CD14-positive monocyte (primary cell): ENCODE results near the gene MANSC4. TPM values are rescaled to one million over a fixed set of nuclear protein-coding genes. Genes with fewer than 3 reads are reported as not detected.

Experiments
- DNase-seq, 3 donors: peaks; one replicate each; pipeline ENCODE4 v3.0.0-alpha.2; 2011 to 2022
- H2AFZ ChIP-seq: 2 replicates; pipeline ENCODE4 v1.6.0; 2012; ENCODE audit warnings: mild to moderate bottlenecking, low read depth, low read length, inconsistent platforms; ENCODE audit not compliant: insufficient read depth, poor library complexity, severe bottlenecking
- H3K27ac ChIP-seq, 2 donors: 1 replicate in 1 of 2; 2 replicates in 1 of 2; pipeline ENCODE4 v1.5.1; 2012 to 2013; ENCODE audit warnings: low read length in 2 of 2, control low read depth in 1 of 2, inconsistent platforms in 1 of 2, low read depth in 1 of 2, mild to moderate bottlenecking in 1 of 2
- H3K27me3 ChIP-seq, 2 donors: one replicate each; pipeline versions ENCODE4 v1.6.0 to v1.6.1; 2011 to 2013; ENCODE audit warnings: low read length in 2 of 2; ENCODE audit not compliant: control insufficient read depth in 2 of 2, insufficient read depth in 2 of 2
- H3K36me3 ChIP-seq, 2 donors: replicated peaks in 1 of 2; 1 replicate in 1 of 2; 2 replicates in 1 of 2; pipeline versions ENCODE4 v1.5.1 to v1.6.1; 2012 to 2013; ENCODE audit warnings: low read length in 2 of 2, control low read depth in 1 of 2, inconsistent platforms in 1 of 2, mild to moderate bottlenecking in 1 of 2; ENCODE audit not compliant: insufficient read depth in 2 of 2, control insufficient read depth in 1 of 2
- H3K4me1 ChIP-seq, 2 donors: 1 replicate in 1 of 2; 2 replicates in 1 of 2; pipeline versions ENCODE4 v1.5.1 to v1.6.1; 2012 to 2013; ENCODE audit warnings: low read length in 2 of 2, control low read depth in 1 of 2, inconsistent platforms in 1 of 2, mild to moderate bottlenecking in 1 of 2, moderate library complexity in 1 of 2; ENCODE audit not compliant: insufficient read depth in 2 of 2, control insufficient read depth in 1 of 2
- H3K4me2 ChIP-seq: replicated peaks from 2 replicates; pipeline ENCODE3; 2012; ENCODE audit warnings: low read length, moderate library complexity, mild to moderate bottlenecking; ENCODE audit not compliant: poor library complexity, severe bottlenecking; ENCODE audit errors: extremely low read depth
- H3K4me3 ChIP-seq, 3 experiments: fragments of 200-600 bp in 1 of 3; sonication (generic) in 1 of 3; replicated peaks in 1 of 3; 1 replicate in 2 of 3; 2 replicates in 1 of 3; pipeline ENCODE4 v1.5.1; 2011 to 2013; ENCODE audit warnings: low read length in 3 of 3, mild to moderate bottlenecking in 3 of 3, control low read depth in 2 of 3, low read depth in 2 of 3, inconsistent platforms in 1 of 3, moderate library complexity in 1 of 3
- H3K79me2 ChIP-seq: 2 replicates; pipeline ENCODE4 v1.6.0; 2012; ENCODE audit warnings: mild to moderate bottlenecking, control low read depth, inconsistent platforms, low read length, moderate library complexity; ENCODE audit not compliant: insufficient read depth
- H3K9ac ChIP-seq: 2 replicates; pipeline ENCODE4 v1.6.0; 2017; ENCODE audit warnings: low read length, mild to moderate bottlenecking; ENCODE audit not compliant: insufficient read depth, poor library complexity, severe bottlenecking
- H3K9me3 ChIP-seq, 2 donors: replicated peaks in 1 of 2; 1 replicate in 1 of 2; 2 replicates in 1 of 2; pipeline versions ENCODE4 v1.5.1 to v1.6.1; 2012 to 2013; ENCODE audit warnings: low read length in 2 of 2, control low read depth in 1 of 2; ENCODE audit not compliant: control insufficient read depth in 1 of 2, insufficient read depth in 1 of 2
- H4K20me1 ChIP-seq: 2 replicates; pipeline ENCODE4 v1.6.0; 2012; ENCODE audit warnings: mild to moderate bottlenecking, low read length, control low read depth, moderate library complexity; ENCODE audit not compliant: insufficient read depth
- H3K27ac Mint-ChIP-seq, 7 donors: one replicate each; pipeline ENCODE4 v1.8.0; 2020; ENCODE audit warnings: mild to moderate bottlenecking in 7 of 7, mixed read lengths in 7 of 7, moderate library complexity in 6 of 7, inconsistent platforms in 2 of 7
- H3K27me3 Mint-ChIP-seq, 3 donors: one replicate each; pipeline ENCODE4 v1.8.0; 2021 to 2022; ENCODE audit warnings: low read depth in 3 of 3, mild to moderate bottlenecking in 3 of 3, mixed read lengths in 3 of 3, moderate library complexity in 3 of 3, inconsistent platforms in 1 of 3
- H3K36me3 Mint-ChIP-seq, 2 donors: one replicate each; pipeline ENCODE4 v1.8.0; 2020; ENCODE audit warnings: mixed read lengths in 2 of 2, inconsistent platforms in 1 of 2, mild to moderate bottlenecking in 1 of 2
- H3K4me1 Mint-ChIP-seq: one replicate; pipeline ENCODE4 v1.8.0; 2020; ENCODE audit warnings: mild to moderate bottlenecking, mixed read lengths
- H3K4me3 Mint-ChIP-seq, 2 donors: one replicate each; pipeline ENCODE4 v1.8.0; 2020; ENCODE audit warnings: mild to moderate bottlenecking in 2 of 2, mixed read lengths in 2 of 2, moderate library complexity in 1 of 2
- H3K9me3 Mint-ChIP-seq, 7 donors: one replicate each; pipeline ENCODE4 v1.8.0; 2020 to 2022; ENCODE audit warnings: mixed read lengths in 7 of 7, mild to moderate bottlenecking in 6 of 7, moderate library complexity in 6 of 7, inconsistent platforms in 2 of 7
- CTCF ChIP-seq: fragments of 200-600 bp; IDR thresholded peaks from one replicate; pipeline ENCODE4 v1.8.0; 2022; ENCODE audit warnings: antibody characterized with exemption, mild to moderate bottlenecking
- WGBS: methylation state at CpG from one replicate; pipeline ENCODE4 v1.1.5; 2013; ENCODE audit warnings: missing lambda C conversion rate; ENCODE audit not compliant: insufficient coverage; 5-methylcytosine and 5-hydroxymethylcytosine counted together
- intact Hi-C, 2 donors: fragments of 100-400 bp; cut with micrococcal nuclease; formaldehyde crosslinking; loops; one replicate each; pipeline versions ENCODE4 v1.15.0 to v1.15.1; 2023
- polyA minus RNA-seq: library from RNA; depleted of rRNA, polyadenylated mRNA; stranded (reverse); fragments of >200 nt; gene quantifications from 2 replicates; pipeline ENCODE4 v1.2.3, GENCODE V29; 2012
- polyA plus RNA-seq, 3 donors: library from polyadenylated mRNA; depleted of rRNA in 1 of 3; unstranded in 2 of 3; stranded (reverse) in 1 of 3; fragments of 300-500 nt in 2 of 3; fragments of >200 nt in 1 of 3; fragmentation: Illumina TruSeq in 2 of 3; gene quantifications; 1 replicate in 2 of 3; 2 replicates in 1 of 3; pipeline ENCODE4 v1.2.3, GENCODE V29; 2012 to 2021
- total RNA-seq, 12 experiments: library from RNA in 1 of 12; stranded (reverse) in 1 of 12; fragments of 120-200 nt in 1 of 12; gene quantifications; one replicate each; pipeline ENCODE4 v1.2.4 and lab custom pipeline; 2013 to 2026; ENCODE audit warnings: mixed read lengths in 6 of 12, inconsistent platforms in 1 of 12

Gene MANSC4
- total RNA-seq (2013), result not detected
- polyA plus RNA-seq, result not detected
- not detected in 2 replicates for polyA minus RNA-seq
- 0 to 0.45 (median 0.05) reads per million in 11 experiments for total RNA-seq (lab: John Stamatoyannopoulos, UW)

GRCh38 chr12:27779920-27780611 lies at the start of gene MANSC4, which contains the start of gene KLHL42:
Gene MANSC4, minus strand, starts transcription at chr12:27780236. Its CDS starts 8,960 bp downstream, at chr12:27771276.
Gene KLHL42, plus strand, starts transcription at chr12:27780233. Its CDS starts 98 bp downstream, at chr12:27780331.
- H3K4me3 ChIP-seq, result peak within 1 kb of the TSS; percentile 54 to 77 (median 65)
- peak within 1 kb of the TSS; percentile 97 for H2AFZ ChIP-seq
- no peaks in the 10 kb centered on the region for H4K20me1 ChIP-seq
- Mint-ChIP-seq H3K9me3 (peaks cover 0 to 2% (median 0%) of the 10 kb centered on the region in 7 donors), H3K27me3 (peaks cover 3 to 4% (median 4%) of the 10 kb centered on the region in 3 donors), H3K27ac (peak within 1 kb of the TSS in 5 of 7 donors; percentile 28 to 68 (median 54)), H3K4me3 (peak within 1 kb of the TSS; percentile 85 to 92), H3K36me3 (peaks cover 5 to 7% of the 10 kb centered on the region in 2 donors), H3K4me1 (peaks cover 33% of the 10 kb centered on the region)
- peak within 1 kb of the TSS; percentile 88 for H3K4me2 ChIP-seq
- WGBS, result under 1% methylated on average over 91 of the region's 92 CpGs
- H3K4me1 ChIP-seq, result peaks cover 15 to 19% of the 10 kb centered on the region in 2 donors
- H3K9me3 ChIP-seq, result no peaks in the 10 kb centered on the region
- H3K36me3 ChIP-seq, result no peaks in the 10 kb centered on the region
- TF ChIP-seq CTCF, result peak; percentile 18
- intact Hi-C loops, result no loop called here
- H3K9ac ChIP-seq, result peak within 1 kb of the TSS; percentile 75
- peak within 1 kb of the TSS in 1 of 2 donors; percentile 60 for H3K27ac ChIP-seq
- H3K79me2 ChIP-seq, result peaks cover 38% of the 10 kb centered on the region
- DNase-seq, result peak; percentile 65 to 73 (median 72)
- no peaks in the 10 kb centered on the region for H3K27me3 ChIP-seq

- intact Hi-C loops, result no loop called here
- no peaks in the 10 kb centered on the region for H3K79me2 ChIP-seq
- no peaks in the 10 kb centered on the region for H4K20me1 ChIP-seq
- no peaks in the 10 kb centered on the region for H3K4me1 ChIP-seq
- no peak for TF ChIP-seq CTCF
- no peaks in the 10 kb centered on the region for H3K27me3 ChIP-seq
- Mint-ChIP-seq H3K4me1 (no peaks in the 10 kb centered on the region), H3K27ac (no peak overlapping the region), H3K4me3 (no peak overlapping the region), H3K9me3 (peaks cover 0 to 6% (median 0%) of the 10 kb centered on the region in 7 donors), H3K27me3 (peaks cover 2 to 14% (median 4%) of the 10 kb centered on the region in 3 donors), H3K36me3 (no peaks in the 10 kb centered on the region)
- H3K4me2 ChIP-seq, result no peak overlapping the region
- no peak overlapping the region for H2AFZ ChIP-seq
- H3K36me3 ChIP-seq, result no peaks in the 10 kb centered on the region
- H3K9ac ChIP-seq, result no peak overlapping the region
- no CpG with 5 or more reads among the region's 3 CpGs for WGBS
- DNase-seq, result no peak
- H3K9me3 ChIP-seq, result no peaks in the 10 kb centered on the region
- no peak overlapping the region for H3K4me3 ChIP-seq
- H3K27ac ChIP-seq, result no peak overlapping the region
Observed at GRCh38 chr12:27828196-27828595, 48.2 kb upstream of the MANSC4 start.
